Esophagus squamous epithelium (tissue), 5 donors: ENCODE results near the gene DEFB124. TPM values are rescaled to one million over a fixed set of nuclear protein-coding genes. Genes with fewer than 3 reads are reported as not detected.

ENCODE experiments used
- DNase-seq: peaks from one replicate; lab custom pipeline; 2025; lab: John Stamatoyannopoulos, UW
- H3K27ac ChIP-seq, 4 donors: fragments of 200-600 bp; sonication (generic); one replicate each; pipeline ENCODE4 v1.5.1; 2016 to 2019; ENCODE audit warnings: mild to moderate bottlenecking in 1 of 4
- H3K27me3 ChIP-seq, 4 donors: fragments of 200-600 bp; sonication (generic); 1 replicate in 3 of 4; 2 replicates in 1 of 4; pipeline versions ENCODE4 v1.5.1 to v1.6.0; 2017 to 2021; ENCODE audit warnings: antibody characterized with exemption in 1 of 4
- H3K36me3 ChIP-seq, 3 donors: fragments of 200-600 bp; sonication (generic); one replicate each; pipeline ENCODE4 v1.5.1; 2016 to 2019
- H3K4me1 ChIP-seq, 3 donors: fragments of 200-600 bp; sonication (generic); one replicate each; pipeline ENCODE4 v1.5.1; 2017 to 2019
- H3K4me3 ChIP-seq, 4 donors: fragments of 200-600 bp; sonication (generic); 1 replicate in 3 of 4; 2 replicates in 1 of 4; pipeline ENCODE4 v1.5.1; 2016 to 2019; ENCODE audit warnings: mild to moderate bottlenecking in 2 of 4, moderate library complexity in 1 of 4
- H3K9me3 ChIP-seq, 3 donors: fragments of 200-600 bp; sonication (generic); one replicate each; pipeline ENCODE4 v1.5.1; 2016 to 2019
- POLR2A ChIP-seq, 4 donors: fragments of 450-650 bp; IDR thresholded peaks; one replicate each; pipeline ENCODE4 v1.6.1; 2017; ENCODE audit warnings: antibody characterized with exemption in 4 of 4, mild to moderate bottlenecking in 4 of 4, moderate library complexity in 3 of 4
- WGBS, 2 donors: methylation state at CpG; one replicate each; pipeline ENCODE4 v1.1.5; 2018; 5-methylcytosine and 5-hydroxymethylcytosine counted together
- intact Hi-C: fragments of 100-400 bp; cut with DNase I; formaldehyde crosslinking; loops from one replicate; pipeline ENCODE4 v1.15.0; 2022
- total RNA-seq, 4 donors: library from RNA; depleted of rRNA; stranded (reverse); fragments of >200 nt; gene quantifications; one replicate each; pipeline ENCODE4 v1.1.0, GENCODE V29; 2016
- TF ChIP-seq, protein P1 (sequence below), 6 experiments: fragments of 450-650 bp in 4 of 6; fragments of 200-600 bp in 2 of 6; sonication (generic) in 2 of 6; IDR thresholded peaks; one replicate each; pipeline ENCODE4 v1.5.1; 2016 to 2019; ENCODE audit warnings: antibody characterized with exemption in 6 of 6, mild to moderate bottlenecking in 4 of 6, moderate library complexity in 4 of 6
- donor health status: DM: yes; HTN: yes; CAD: no.

DEFB124 gene
- total RNA-seq, 4 donors from 2014 or later: not detected

DNA sequence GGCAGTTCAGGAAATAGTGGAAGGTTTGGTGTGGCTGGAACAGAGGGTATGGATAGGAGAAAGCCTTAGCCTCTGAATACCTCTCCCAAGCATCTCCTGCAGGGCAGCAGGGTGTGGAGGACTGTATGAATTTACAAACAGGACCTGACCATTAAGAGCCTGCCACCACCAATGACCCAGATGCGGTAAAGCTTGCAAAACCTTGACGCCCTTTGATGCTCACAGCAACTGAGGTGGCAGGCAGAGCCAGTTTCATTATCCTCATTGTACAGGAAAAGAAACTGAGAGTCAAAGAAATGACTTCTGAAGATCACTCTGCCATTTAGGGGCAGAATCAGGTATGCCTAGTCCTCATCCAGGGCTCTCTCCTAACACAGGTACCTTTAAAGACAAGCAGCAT is 41.7 kb upstream of the DEFB124 start:
- H3K4me3 ChIP-seq: peak overlapping the region in 1 of 4 donors; percentile 89
- H3K36me3 ChIP-seq: peaks cover 0 to 33% (median 0%) of the 10 kb centered on the region in 3 donors
- H3K27ac ChIP-seq: peak overlapping the region; percentile 61 to 94 (median 91)
- no peak for TF ChIP-seq POLR2A (IDR thresholded peaks at IDR 0.05)
- TF ChIP-seq, protein P1, sequence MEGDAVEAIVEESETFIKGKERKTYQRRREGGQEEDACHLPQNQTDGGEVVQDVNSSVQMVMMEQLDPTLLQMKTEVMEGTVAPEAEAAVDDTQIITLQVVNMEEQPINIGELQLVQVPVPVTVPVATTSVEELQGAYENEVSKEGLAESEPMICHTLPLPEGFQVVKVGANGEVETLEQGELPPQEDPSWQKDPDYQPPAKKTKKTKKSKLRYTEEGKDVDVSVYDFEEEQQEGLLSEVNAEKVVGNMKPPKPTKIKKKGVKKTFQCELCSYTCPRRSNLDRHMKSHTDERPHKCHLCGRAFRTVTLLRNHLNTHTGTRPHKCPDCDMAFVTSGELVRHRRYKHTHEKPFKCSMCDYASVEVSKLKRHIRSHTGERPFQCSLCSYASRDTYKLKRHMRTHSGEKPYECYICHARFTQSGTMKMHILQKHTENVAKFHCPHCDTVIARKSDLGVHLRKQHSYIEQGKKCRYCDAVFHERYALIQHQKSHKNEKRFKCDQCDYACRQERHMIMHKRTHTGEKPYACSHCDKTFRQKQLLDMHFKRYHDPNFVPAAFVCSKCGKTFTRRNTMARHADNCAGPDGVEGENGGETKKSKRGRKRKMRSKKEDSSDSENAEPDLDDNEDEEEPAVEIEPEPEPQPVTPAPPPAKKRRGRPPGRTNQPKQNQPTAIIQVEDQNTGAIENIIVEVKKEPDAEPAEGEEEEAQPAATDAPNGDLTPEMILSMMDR (IDR thresholded peaks at IDR 0.05): no peak
- H3K27me3 ChIP-seq: no peaks in the 10 kb centered on the region
- intact Hi-C loops: no loop called here
- DNase-seq: no peak
- peaks cover 28 to 70% (median 33%) of the 10 kb centered on the region in 3 donors for H3K4me1 ChIP-seq
- H3K9me3 ChIP-seq: no peaks in the 10 kb centered on the region
- 66 to 80% methylated on average over 2 of the region's 2 CpGs for WGBS, 2 donors

DNA sequence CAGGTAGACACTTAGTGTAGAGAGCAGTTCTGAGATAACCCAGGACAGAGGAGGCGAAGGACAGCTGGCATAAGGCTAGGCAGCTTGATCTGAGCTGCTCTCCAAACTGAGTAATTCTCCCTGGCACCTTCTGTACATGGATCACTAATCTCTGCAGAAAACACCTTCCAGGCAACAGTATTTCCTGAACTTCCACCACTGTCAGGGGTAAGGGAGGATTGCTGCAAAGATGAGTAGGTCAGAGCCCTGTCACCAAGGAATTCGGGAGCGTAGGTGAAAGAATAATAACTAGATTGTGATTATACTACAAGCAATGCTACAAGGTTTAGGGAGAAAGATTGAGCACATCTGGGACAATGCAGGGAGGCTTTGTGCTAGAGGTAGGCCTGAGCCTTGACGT is 41.2 kb upstream of the DEFB124 start:
- Histone ChIP-seq H3K9me3 (no peaks in the 10 kb centered on the region), H3K36me3 (peaks cover 0 to 29% (median 0%) of the 10 kb centered on the region in 3 donors), H3K4me3 (peak overlapping the region; percentile 86 to 96 (median 88)), H3K27ac (peak overlapping the region; percentile 68 to 94 (median 91)), H3K27me3 (no peaks in the 10 kb centered on the region), H3K4me1 (peaks cover 28 to 65% (median 33%) of the 10 kb centered on the region in 3 donors)
- intact Hi-C loops: no loop called here
- TF ChIP-seq POLR2A (IDR thresholded peaks at IDR 0.05): no peak
- TF ChIP-seq, protein P1 (IDR thresholded peaks at IDR 0.05): no peak
- 87 to 91% methylated on average over 4 of the region's 4 CpGs for WGBS, 2 donors
- no peak for DNase-seq

DNA sequence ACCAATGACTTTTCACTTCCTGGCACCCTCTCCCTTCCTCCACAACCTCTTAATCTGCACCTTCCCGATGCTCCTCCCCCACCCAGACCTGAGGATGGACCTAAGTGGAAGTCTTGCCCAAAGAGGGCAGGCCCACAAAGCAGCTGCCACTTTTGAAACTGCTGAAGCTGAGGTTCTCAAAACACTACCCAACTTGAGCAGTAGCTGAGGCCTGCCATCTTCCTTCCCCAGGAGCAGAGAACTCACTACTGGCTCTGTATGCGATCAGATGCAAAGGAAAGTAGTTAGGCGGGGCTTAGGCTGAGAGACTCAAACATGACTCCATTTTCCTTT is 40.8 kb upstream of the DEFB124 start:
- Histone ChIP-seq H3K9me3 (no peaks in the 10 kb centered on the region), H3K27ac (peak overlapping the region; percentile 68 to 94 (median 91)), H3K4me3 (peak overlapping the region; percentile 86 to 96 (median 88)), H3K36me3 (peaks cover 0 to 25% (median 0%) of the 10 kb centered on the region in 3 donors), H3K4me1 (peaks cover 28 to 61% (median 33%) of the 10 kb centered on the region in 3 donors), H3K27me3 (no peaks in the 10 kb centered on the region)
- DNase-seq: no peak
- intact Hi-C loops: no loop called here
- 61 to 79% methylated on average over 3 of the region's 3 CpGs for WGBS, 2 donors
- TF ChIP-seq, protein P1 (IDR thresholded peaks at IDR 0.05): no peak
- no peak for TF ChIP-seq POLR2A (IDR thresholded peaks at IDR 0.05)

DNA sequence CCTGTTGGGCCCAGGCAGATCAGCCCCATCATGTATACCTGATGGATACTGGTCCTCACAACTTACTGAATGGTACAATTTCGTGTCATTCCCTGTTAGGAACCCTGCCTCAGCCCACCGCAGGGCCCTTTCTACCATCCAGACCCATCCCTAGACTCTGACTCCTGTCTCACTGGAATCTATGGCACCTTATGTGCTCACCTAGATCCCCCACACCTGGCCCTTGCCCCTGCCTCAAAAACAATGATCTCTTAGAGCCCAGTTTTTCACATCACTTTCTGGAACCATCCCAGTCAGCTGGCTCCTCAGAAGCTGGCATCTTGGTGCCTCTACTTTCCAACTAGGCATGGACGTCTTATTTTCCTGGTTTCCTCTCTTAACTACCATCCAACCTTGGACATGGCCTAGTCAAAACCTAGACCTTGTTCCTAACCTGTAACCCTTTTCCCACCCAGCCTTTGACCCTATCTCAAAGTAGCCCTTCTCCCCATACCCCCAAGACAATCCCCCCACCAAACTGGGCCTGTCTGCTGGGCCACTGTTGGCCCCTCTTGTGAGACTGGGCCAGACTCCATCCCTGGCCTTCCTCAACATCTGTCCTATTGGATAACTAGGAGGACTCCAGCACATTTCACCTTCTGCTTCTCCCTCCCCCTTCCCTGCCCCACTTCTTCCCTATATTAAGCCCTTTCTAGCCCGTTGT is 40.3 kb upstream of the DEFB124 start:
- 14% methylated on average over 4 of the region's 4 CpGs for WGBS, 2 donors

More for the DNA sequence above, 40.3 kb upstream of the DEFB124 start:
- Histone ChIP-seq H3K27ac (peak overlapping the region; percentile 90 to 94 (median 92)), H3K9me3 (no peaks in the 10 kb centered on the region), H3K4me1 (peaks cover 28 to 56% (median 29%) of the 10 kb centered on the region in 3 donors), H3K4me3 (peak overlapping the region; percentile 86 to 96 (median 88)), H3K27me3 (no peaks in the 10 kb centered on the region), H3K36me3 (peaks cover 0 to 20% (median 0%) of the 10 kb centered on the region in 3 donors)
- intact Hi-C loops: no loop called here
- TF ChIP-seq, protein P1 (IDR thresholded peaks at IDR 0.05): no peak
- TF ChIP-seq POLR2A (IDR thresholded peaks at IDR 0.05): no peak
- no peak for DNase-seq
